ENCODE measurements around the gene SLC27A3. TPM values are rescaled to one million over a fixed set of nuclear protein-coding genes. Genes with fewer than 3 reads are reported as not detected.

The SLC27A3 gene
- 60.7 TPM for total RNA-seq

- DNase-seq (ENCODE audit: low spot score) (peak; percentile 88), ATAC-seq (peak; percentile 73)
Observed at GRCh38 chr1:153774780-153775457, at the start of gene SLC27A3. Gene SLC27A3 (plus strand): TSS chr1:153775407. CDS start chr1:153775498, 91 bp downstream.

GRCh38 chr1:153727463-153728304 lies 47.5 kb upstream of the SLC27A3 start, which contains the start of gene INTS3:
Gene INTS3 (plus strand): TSS chr1:153728050. CDS start chr1:153728635, 585 bp downstream.
- DNase-seq (ENCODE audit: low spot score), result peak; percentile 100
- ATAC-seq, result peak; percentile 99

GRCh38 chr1:153728305-153729066 lies 46.7 kb upstream of the SLC27A3 start:
- DNase-seq (ENCODE audit: low spot score), result peak; percentile 51
- peak; percentile 4 for ATAC-seq

GRCh38 chr1:153730468-153730988 lies 44.7 kb upstream of the SLC27A3 start:
- no peak for ATAC-seq
- DNase-seq (ENCODE audit: low spot score), result no peak

- peak; percentile 67 for ATAC-seq
- no peak for DNase-seq (ENCODE audit: low spot score)
Observed at GRCh38 chr1:153733970-153734369, 41.2 kb upstream of the SLC27A3 start.

- ATAC-seq (no peak), DNase-seq (ENCODE audit: low spot score) (no peak)
Observed at GRCh38 chr1:153734396-153735089, 40.7 kb upstream of the SLC27A3 start.

- ATAC-seq, result no peak
Observed at GRCh38 chr1:153735090-153735420, 40.2 kb upstream of the SLC27A3 start.

GRCh38 chr1:153741986-153742385 lies 33.2 kb upstream of the SLC27A3 start:
- DNase-seq (ENCODE audit: low spot score), result no peak
- no peak for ATAC-seq

More at GRCh38 chr1:153735090-153735420, 40.2 kb upstream of the SLC27A3 start:
- DNase-seq (ENCODE audit: low spot score), result no peak

- DNase-seq (ENCODE audit: low spot score), result peak; percentile 61
- ATAC-seq, result peak; percentile 92
Observed at GRCh38 chr1:153742411-153743142, 32.6 kb upstream of the SLC27A3 start.

- DNase-seq (ENCODE audit: low spot score) (no peak), ATAC-seq (no peak)
Observed at GRCh38 chr1:153745417-153745816, 29.8 kb upstream of the SLC27A3 start.

- no peak for DNase-seq (ENCODE audit: low spot score)
- ATAC-seq, result no peak
Observed at GRCh38 chr1:153746174-153746573, 29.0 kb upstream of the SLC27A3 start.

- DNase-seq (ENCODE audit: low spot score) (no peak), ATAC-seq (no peak)
Observed at GRCh38 chr1:153748903-153749302, 26.3 kb upstream of the SLC27A3 start.

GRCh38 chr1:153749408-153750005 lies 25.7 kb upstream of the SLC27A3 start:
- ATAC-seq, result peak; percentile 100
- peak; percentile 88 for DNase-seq (ENCODE audit: low spot score)

- ATAC-seq (no peak), DNase-seq (ENCODE audit: low spot score) (no peak)
Observed at GRCh38 chr1:153750026-153750995, 24.9 kb upstream of the SLC27A3 start.

- ATAC-seq (no peak), DNase-seq (ENCODE audit: low spot score) (no peak)
Observed at GRCh38 chr1:153752072-153752471, 23.1 kb upstream of the SLC27A3 start.

- DNase-seq (ENCODE audit: low spot score), result no peak
- ATAC-seq, result no peak
Observed at GRCh38 chr1:153752571-153753195, 22.5 kb upstream of the SLC27A3 start.

GRCh38 chr1:153754266-153754665 lies 20.9 kb upstream of the SLC27A3 start:
- DNase-seq (ENCODE audit: low spot score) (no peak), ATAC-seq (no peak)

- ATAC-seq, result no peak
- DNase-seq (ENCODE audit: low spot score), result no peak
Observed at GRCh38 chr1:153760440-153760839, 14.8 kb upstream of the SLC27A3 start.

All from left lobe of liver (tissue), 2 donors.